Urinary bladder (tissue), 4 donors: ENCODE results near the gene STH. TPM values are rescaled to one million over a fixed set of nuclear protein-coding genes. Genes with fewer than 3 reads are reported as not detected.
"Not testable (repeated sequence)": the region's sequence is repeated elsewhere in the genome, so short reads cannot be mapped to it uniquely, and the experiment has no call there.

Experiments used
- DNase-seq: peaks from one replicate; pipeline ENCODE4 v3.0.0-alpha.2; 2015; ENCODE audit errors: extremely low spot score
- H3K27ac ChIP-seq: one replicate; pipeline ENCODE4 v1.5.1; 2013; ENCODE audit warnings: low read depth, mild to moderate bottlenecking, moderate library complexity
- H3K36me3 ChIP-seq: one replicate; pipeline ENCODE4 v1.6.1; 2013; ENCODE audit warnings: mild to moderate bottlenecking, moderate library complexity; ENCODE audit not compliant: insufficient read depth
- H3K4me1 ChIP-seq: one replicate; pipeline ENCODE4 v1.6.1; 2013; ENCODE audit warnings: mild to moderate bottlenecking, moderate library complexity; ENCODE audit not compliant: insufficient read depth
- H3K4me3 ChIP-seq: one replicate; pipeline ENCODE4 v1.5.1; 2013; ENCODE audit warnings: low read depth, low read length
- whole genome bisulfite sequencing: extraction: QIAGEN DNeasy Blood & Tissue Kit; methylation state at CpG from one replicate; pipeline ENCODE4 v1.1.7; 2013; 5-methylcytosine and 5-hydroxymethylcytosine counted together
- polyA plus RNA-seq: library from polyadenylated mRNA; stranded (reverse); fragments of 200-250 nt; gene quantifications from one replicate; pipeline ENCODE4 v1.2.3, GENCODE V29; 2013
- total RNA-seq: library from RNA; depleted of rRNA; stranded (reverse); fragments of >200 nt; gene quantifications from one replicate; pipeline ENCODE4 v1.2.3, GENCODE V29; 2014
- donor health status: healthy with polysubstance abuse.
- donor health status: healthy.

The STH gene
- total and polyA plus RNA-seq, 2 donors: not detected

DNA sequence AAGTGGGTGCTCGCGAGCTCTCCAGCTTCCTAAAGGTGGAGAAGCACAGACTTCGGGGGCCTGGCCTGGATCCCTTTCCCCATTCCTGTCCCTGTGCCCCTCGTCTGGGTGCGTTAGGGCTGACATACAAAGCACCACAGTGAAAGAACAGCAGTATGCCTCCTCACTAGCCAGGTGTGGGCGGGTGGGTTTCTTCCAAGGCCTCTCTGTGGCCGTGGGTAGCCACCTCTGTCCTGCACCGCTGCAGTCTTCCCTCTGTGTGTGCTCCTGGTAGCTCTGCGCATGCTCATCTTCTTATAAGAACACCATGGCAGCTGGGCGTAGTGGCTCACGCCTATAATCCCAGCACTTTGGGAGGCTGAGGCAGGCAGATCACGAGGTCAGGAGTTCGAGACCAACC lies 1.9 kb upstream of the STH start:
- Histone ChIP-seq H3K27ac (no peak overlapping the region), H3K4me1 (no peaks in the 10 kb centered on the region), H3K4me3 (no peak overlapping the region), H3K36me3 (no peaks in the 10 kb centered on the region)
- DNase-seq: no peak
- 89% methylated on average over 13 of the region's 13 CpGs for WGBS

DNA sequence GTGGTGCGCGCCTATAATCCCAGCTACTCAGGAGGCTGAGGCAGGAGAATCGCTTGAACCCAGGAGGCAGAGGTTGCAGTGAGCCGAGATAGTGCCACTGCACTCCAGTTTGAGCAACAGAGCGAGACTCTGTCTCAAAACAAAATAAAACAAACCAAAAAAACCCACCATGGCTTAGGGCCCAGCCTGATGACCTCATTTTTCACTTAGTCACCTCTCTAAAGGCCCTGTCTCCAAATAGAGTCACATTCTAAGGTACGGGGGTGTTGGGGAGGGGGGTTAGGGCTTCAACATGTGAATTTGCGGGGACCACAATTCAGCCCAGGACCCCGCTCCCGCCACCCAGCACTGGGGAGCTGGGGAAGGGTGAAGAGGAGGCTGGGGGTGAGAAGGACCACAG lies 1.4 kb upstream of the STH start:
- DNase-seq: no peak
- H3K4me3 ChIP-seq: no peak overlapping the region
- no peak overlapping the region for H3K27ac ChIP-seq
- no peaks in the 10 kb centered on the region for H3K36me3 ChIP-seq
- no peaks in the 10 kb centered on the region for H3K4me1 ChIP-seq
- WGBS: 88% methylated on average over 9 of the region's 9 CpGs

DNA sequence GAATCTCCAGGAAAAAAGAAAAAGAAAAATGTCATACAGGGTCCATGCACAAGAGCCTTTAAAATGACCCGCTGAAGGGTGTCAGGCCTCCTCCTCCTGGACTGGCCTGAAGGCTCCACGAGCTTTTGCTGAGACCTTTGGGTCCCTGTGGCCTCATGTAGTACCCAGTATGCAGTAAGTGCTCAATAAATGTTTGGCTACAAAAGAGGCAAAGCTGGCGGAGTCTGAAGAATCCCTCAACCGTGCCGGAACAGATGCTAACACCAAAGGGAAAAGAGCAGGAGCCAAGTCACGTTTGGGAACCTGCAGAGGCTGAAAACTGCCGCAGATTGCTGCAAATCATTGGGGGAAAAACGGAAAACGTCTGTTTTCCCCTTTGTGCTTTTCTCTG lies 845 bp downstream of the STH start:
- H3K36me3 ChIP-seq: no peaks in the 10 kb centered on the region
- 82% methylated on average over 9 of the region's 9 CpGs for WGBS
- H3K4me3 ChIP-seq: no peak overlapping the region
- no peak for DNase-seq
- no peak overlapping the region for H3K27ac ChIP-seq
- no peaks in the 10 kb centered on the region for H3K4me1 ChIP-seq

DNA sequence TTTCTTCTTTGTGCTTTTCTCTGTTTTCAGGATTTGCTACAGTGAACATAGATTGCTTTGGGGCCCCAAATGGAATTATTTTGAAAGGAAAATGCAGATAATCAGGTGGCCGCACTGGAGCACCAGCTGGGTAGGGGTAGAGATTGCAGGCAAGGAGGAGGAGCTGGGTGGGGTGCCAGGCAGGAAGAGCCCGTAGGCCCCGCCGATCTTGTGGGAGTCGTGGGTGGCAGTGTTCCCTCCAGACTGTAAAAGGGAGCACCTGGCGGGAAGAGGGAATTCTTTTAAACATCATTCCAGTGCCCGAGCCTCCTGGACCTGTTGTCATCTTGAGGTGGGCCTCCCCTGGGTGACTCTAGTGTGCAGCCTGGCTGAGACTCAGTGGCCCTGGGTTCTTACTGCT lies 1.2 kb downstream of the STH start:
- Histone ChIP-seq H3K4me1 (no peaks in the 10 kb centered on the region), H3K36me3 (no peaks in the 10 kb centered on the region), H3K4me3 (no peak overlapping the region), H3K27ac (no peak overlapping the region)
- DNase-seq: no peak
- 76% methylated on average over 7 of the region's 7 CpGs for WGBS

DNA sequence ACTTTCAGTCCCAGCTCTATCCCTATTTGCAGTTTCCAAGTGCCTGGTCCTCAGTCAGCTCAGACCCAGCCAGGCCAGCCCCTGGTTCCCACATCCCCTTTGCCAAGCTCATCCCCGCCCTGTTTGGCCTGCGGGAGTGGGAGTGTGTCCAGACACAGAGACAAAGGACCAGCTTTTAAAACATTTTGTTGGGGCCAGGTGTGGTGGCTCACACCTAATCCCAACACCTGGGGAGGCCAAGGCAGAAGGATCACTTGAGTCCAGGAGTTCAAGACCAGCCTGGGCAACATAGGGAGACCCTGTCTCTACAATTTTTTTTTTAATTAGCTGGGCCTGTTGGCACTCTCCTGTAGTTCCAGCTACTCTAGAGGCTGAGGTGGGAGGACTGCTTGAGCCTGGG lies 1.7 kb downstream of the STH start:
- Histone ChIP-seq H3K4me1 (no peaks in the 10 kb centered on the region), H3K27ac (no peak overlapping the region), H3K4me3 (no peak overlapping the region), H3K36me3 (no peaks in the 10 kb centered on the region)
- WGBS: 77% methylated on average over 2 of the region's 2 CpGs
- no peak for DNase-seq

DNA sequence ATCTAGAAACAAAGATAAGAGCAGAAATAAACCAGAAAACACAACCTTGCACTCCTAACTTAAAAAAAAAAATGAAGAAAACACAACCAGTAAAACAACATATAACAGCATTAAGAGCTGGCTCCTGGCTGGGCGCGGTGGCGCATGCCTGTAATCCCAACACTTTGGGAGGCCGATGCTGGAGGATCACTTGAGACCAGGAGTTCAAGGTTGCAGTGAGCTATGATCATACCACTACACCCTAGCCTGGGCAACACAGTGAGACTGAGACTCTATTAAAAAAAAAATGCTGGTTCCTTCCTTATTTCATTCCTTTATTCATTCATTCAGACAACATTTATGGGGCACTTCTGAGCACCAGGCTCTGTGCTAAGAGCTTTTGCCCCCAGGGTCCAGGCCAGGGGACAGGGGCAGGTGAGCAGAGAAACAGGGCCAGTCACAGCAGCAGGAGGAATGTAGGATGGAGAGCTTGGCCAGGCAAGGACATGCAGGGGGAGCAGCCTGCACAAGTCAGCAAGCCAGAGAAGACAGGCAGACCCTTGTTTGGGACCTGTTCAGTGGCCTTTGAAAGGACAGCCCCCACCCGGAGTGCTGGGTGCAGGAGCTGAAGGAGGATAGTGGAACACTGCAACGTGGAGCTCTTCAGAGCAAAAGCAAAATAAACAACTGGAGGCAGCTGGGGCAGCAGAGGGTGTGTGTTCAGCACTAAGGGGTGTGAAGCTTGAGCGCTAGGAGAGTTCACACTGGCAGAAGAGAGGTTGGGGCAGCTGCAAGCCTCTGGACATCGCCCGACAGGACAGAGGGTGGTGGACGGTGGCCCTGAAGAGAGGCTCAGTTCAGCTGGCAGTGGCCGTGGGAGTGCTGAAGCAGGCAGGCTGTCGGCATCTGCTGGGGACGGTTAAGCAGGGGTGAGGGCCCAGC lies 2.6 kb downstream of the STH start:
- DNase-seq: no peak
- Histone ChIP-seq H3K4me1 (no peaks in the 10 kb centered on the region), H3K36me3 (no peaks in the 10 kb centered on the region), H3K4me3 (no peak overlapping the region), H3K27ac (no peak overlapping the region)
- WGBS: 75% methylated on average over 13 of the region's 13 CpGs

DNA sequence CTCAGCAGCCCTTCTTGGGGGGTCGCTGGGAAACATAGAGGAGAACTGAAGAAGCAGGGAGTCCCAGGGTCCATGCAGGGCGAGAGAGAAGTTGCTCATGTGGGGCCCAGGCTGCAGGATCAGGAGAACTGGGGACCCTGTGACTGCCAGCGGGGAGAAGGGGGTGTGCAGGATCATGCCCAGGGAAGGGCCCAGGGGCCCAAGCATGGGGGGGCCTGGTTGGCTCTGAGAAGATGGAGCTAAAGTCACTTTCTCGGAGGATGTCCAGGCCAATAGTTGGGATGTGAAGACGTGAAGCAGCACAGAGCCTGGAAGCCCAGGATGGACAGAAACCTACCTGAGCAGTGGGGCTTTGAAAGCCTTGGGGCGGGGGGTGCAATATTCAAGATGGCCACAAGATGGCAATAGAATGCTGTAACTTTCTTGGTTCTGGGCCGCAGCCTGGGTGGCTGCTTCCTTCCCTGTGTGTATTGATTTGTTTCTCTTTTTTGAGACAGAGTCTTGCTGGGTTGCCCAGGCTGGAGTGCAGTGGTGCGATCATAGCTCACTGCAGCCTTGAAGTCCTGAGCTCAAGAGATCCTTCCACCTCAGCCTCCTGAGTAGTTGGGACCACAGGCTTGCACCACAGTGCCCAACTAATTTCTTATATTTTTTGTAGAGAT lies 3.4 kb downstream of the STH start:
- DNase-seq: peak; percentile 17
- H3K4me1 ChIP-seq: no peaks in the 10 kb centered on the region
- WGBS: 23% methylated on average over 8 of the region's 8 CpGs
- no peak overlapping the region for H3K4me3 ChIP-seq
- H3K27ac ChIP-seq: no peak overlapping the region
- no peaks in the 10 kb centered on the region for H3K36me3 ChIP-seq

DNA sequence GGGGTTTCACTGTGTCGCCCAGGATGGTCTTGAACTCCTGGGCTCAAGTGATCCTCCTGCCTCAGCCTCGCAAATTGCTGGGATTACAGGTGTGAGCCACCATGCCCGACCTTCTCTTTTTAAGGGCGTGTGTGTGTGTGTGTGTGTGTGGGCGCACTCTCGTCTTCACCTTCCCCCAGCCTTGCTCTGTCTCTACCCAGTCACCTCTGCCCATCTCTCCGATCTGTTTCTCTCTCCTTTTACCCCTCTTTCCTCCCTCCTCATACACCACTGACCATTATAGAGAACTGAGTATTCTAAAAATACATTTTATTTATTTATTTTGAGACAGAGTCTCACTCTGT lies 3.9 kb downstream of the STH start:
- 68% methylated on average over 7 of the region's 7 CpGs for WGBS
- Histone ChIP-seq H3K27ac (no peak overlapping the region), H3K4me3 (no peak overlapping the region), H3K4me1 (no peaks in the 10 kb centered on the region), H3K36me3 (no peaks in the 10 kb centered on the region)
- DNase-seq: no peak

DNA sequence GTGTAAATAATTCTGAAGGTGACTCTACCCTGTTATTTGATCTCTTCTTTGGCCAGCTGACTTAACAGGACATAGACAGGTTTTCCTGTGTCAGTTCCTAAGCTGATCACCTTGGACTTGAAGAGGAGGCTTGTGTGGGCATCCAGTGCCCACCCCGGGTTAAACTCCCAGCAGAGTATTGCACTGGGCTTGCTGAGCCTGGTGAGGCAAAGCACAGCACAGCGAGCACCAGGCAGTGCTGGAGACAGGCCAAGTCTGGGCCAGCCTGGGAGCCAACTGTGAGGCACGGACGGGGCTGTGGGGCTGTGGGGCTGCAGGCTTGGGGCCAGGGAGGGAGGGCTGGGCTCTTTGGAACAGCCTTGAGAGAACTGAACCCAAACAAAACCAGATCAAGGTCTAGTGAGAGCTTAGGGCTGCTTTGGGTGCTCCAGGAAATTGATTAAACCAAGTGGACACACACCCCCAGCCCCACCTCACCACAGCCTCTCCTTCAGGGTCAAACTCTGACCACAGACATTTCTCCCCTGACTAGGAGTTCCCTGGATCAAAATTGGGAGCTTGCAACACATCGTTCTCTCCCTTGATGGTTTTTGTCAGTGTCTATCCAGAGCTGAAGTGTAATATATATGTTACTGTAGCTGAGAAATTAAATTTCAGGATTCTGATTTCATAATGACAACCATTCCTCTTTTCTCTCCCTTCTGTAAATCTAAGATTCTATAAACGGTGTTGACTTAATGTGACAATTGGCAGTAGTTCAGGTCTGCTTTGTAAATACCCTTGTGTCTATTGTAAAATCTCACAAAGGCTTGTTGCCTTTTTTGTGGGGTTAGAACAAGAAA lies 5.1 kb downstream of the STH start:
- 39% methylated on average over 6 of the region's 6 CpGs for WGBS
- no peak for DNase-seq
- no peaks in the 10 kb centered on the region for H3K4me1 ChIP-seq
- no peaks in the 10 kb centered on the region for H3K36me3 ChIP-seq
- H3K27ac ChIP-seq: no peak overlapping the region
- H3K4me3 ChIP-seq: no peak overlapping the region

DNA sequence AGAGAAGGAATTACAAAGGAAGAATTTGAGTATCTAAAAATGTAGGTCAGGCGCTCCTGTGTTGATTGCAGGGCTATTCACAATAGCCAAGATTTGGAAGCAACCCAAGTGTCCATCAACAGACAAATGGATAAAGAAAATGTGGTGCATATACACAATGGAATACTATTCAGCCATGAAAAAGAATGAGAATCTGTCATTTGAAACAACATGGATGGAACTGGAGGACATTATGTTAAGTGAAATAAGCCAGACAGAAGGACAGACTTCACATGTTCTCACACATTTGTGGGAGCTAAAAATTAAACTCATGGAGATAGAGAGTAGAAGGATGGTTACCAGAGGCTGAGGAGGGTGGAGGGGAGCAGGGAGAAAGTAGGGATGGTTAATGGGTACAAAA lies 7.0 kb downstream of the STH start:
- DNase-seq, H3K36me3 ChIP-seq, H3K4me3 ChIP-seq, H3K4me1 ChIP-seq, H3K27ac ChIP-seq: not testable (repeated sequence)
- WGBS: 97% methylated on average over 1 of the region's 1 CpG

DNA sequence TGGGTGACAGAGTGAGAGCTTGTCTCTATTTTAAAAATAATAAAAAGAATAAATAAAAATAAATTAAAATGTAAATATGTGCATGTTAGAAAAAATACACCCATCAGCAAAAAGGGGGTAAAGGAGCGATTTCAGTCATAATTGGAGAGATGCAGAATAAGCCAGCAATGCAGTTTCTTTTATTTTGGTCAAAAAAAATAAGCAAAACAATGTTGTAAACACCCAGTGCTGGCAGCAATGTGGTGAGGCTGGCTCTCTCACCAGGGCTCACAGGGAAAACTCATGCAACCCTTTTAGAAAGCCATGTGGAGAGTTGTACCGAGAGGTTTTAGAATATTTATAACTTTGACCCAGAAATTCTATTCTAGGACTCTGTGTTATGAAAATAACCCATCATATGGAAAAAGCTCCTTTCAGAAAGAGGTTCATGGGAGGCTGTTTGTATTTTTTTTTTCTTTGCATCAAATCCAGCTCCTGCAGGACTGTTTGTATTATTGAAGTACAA lies 8.5 kb downstream of the STH start:
- 73% methylated on average over 2 of the region's 2 CpGs for WGBS
- DNase-seq: no peak
- H3K27ac ChIP-seq: no peak overlapping the region
- H3K4me3 ChIP-seq: no peak overlapping the region
- no peaks in the 10 kb centered on the region for H3K4me1 ChIP-seq
- no peaks in the 10 kb centered on the region for H3K36me3 ChIP-seq

DNA sequence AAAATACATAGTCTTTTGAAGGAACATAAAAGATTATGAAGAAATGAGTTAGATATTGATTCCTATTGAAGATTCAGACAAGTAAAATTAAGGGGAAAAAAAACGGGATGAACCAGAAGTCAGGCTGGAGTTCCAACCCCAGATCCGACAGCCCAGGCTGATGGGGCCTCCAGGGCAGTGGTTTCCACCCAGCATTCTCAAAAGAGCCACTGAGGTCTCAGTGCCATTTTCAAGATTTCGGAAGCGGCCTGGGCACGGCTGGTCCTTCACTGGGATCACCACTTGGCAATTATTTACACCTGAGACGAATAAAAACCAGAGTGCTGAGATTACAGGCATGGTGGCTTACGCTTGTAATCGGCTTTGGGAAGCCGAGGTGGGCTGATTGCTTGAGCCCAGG lies 9.5 kb downstream of the STH start:
- Histone ChIP-seq H3K4me1 (no peaks in the 10 kb centered on the region), H3K36me3 (no peaks in the 10 kb centered on the region), H3K4me3 (no peak overlapping the region), H3K27ac (no peak overlapping the region)
- DNase-seq: no peak
- 90% methylated on average over 9 of the region's 9 CpGs for WGBS

DNA sequence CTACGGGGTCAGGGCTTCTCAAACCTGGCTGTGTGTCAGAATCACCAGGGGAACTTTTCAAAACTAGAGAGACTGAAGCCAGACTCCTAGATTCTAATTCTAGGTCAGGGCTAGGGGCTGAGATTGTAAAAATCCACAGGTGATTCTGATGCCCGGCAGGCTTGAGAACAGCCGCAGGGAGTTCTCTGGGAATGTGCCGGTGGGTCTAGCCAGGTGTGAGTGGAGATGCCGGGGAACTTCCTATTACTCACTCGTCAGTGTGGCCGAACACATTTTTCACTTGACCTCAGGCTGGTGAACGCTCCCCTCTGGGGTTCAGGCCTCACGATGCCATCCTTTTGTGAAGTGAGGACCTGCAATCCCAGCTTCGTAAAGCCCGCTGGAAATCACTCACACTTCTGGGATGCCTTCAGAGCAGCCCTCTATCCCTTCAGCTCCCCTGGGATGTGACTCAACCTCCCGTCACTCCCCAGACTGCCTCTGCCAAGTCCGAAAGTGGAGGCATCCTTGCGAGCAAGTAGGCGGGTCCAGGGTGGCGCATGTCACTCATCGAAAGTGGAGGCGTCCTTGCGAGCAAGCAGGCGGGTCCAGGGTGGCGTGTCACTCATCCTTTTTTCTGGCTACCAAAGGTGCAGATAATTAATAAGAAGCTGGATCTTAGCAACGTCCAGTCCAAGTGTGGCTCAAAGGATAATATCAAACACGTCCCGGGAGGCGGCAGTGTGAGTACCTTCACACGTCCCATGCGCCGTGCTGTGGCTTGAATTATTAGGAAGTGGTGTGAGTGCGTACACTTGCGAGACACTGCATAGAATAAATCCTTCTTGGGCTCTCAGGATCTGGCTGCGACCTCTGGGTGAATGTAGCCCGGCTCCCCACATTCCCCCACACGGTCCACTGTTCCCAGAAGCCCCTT lies 10.9 kb downstream of the STH start:
- Histone ChIP-seq H3K27ac (no peak overlapping the region), H3K4me1 (no peaks in the 10 kb centered on the region), H3K36me3 (no peaks in the 10 kb centered on the region), H3K4me3 (no peak overlapping the region)
- no peak for DNase-seq
- 80% methylated on average over 33 of the region's 33 CpGs for WGBS
